ENCODE results near the gene PJA1. TPM values are rescaled to one million over a fixed set of nuclear protein-coding genes. Genes with fewer than 3 reads are reported as not detected.

The PJA1 gene
- total RNA-seq, 3 donors from 2014 or later (not counting 1 experiment from before 2014, with no cell fraction given), result 18.5 to 23.4 (median 22.0) TPM

GRCh38 chrX:69140837-69141236 is 24.4 kb downstream of the PJA1 start:
- DNase-seq (no peak), ATAC-seq (no peak)
- Histone ChIP-seq H3K27me3 (ENCODE audit: control insufficient read depth, insufficient read depth, low read length) (peaks cover 3% of the 10 kb centered on the region), H3K27ac (ENCODE audit: low read length) (no peak overlapping the region), H3K9me3 (ENCODE audit: control insufficient read depth, insufficient read depth, low read length) (no peaks in the 10 kb centered on the region), H3K4me3 (ENCODE audit: low read length) (no peak overlapping the region), H3K4me1 (ENCODE audit: control insufficient read depth, insufficient read depth, low read length) (no peaks in the 10 kb centered on the region), H3K36me3 (ENCODE audit: control insufficient read depth, insufficient read depth, low read length) (no peaks in the 10 kb centered on the region)
- intact Hi-C loops (cut with micrococcal nuclease), result no loop called here
- 92% methylated on average over 5 of the region's 5 CpGs for WGBS (ENCODE audit: insufficient coverage)
- no peak for TF ChIP-seq CTCF (IDR thresholded peaks at IDR 0.05)
- Mint-ChIP-seq H3K27me3 (ENCODE audit: low read depth in 2 of 2) (no peaks in the 10 kb centered on the region), H3K9me3 (no peaks in the 10 kb centered on the region), H3K27ac (no peak overlapping the region), H3K4me3 (no peak overlapping the region), H3K4me1 (no peaks in the 10 kb centered on the region), H3K36me3 (no peaks in the 10 kb centered on the region)

- no peaks in the 10 kb centered on the region for H3K9me3 Mint-ChIP-seq
Observed at GRCh38 chrX:69139516-69139915, 25.7 kb downstream of the PJA1 start.

GRCh38 chrX:69138512-69138911 is 26.7 kb downstream of the PJA1 start:
- intact Hi-C loops (cut with micrococcal nuclease), result no loop called here
- no peak overlapping the region for H3K4me3 Mint-ChIP-seq
- DNase-seq (no peak), ATAC-seq (no peak)
- Histone ChIP-seq H3K27me3 (ENCODE audit: control insufficient read depth, insufficient read depth, low read length) (peaks cover 3% of the 10 kb centered on the region), H3K36me3 (ENCODE audit: control insufficient read depth, insufficient read depth, low read length) (no peaks in the 10 kb centered on the region), H3K9me3 (ENCODE audit: control insufficient read depth, insufficient read depth, low read length) (no peaks in the 10 kb centered on the region), H3K4me1 (ENCODE audit: control insufficient read depth, insufficient read depth, low read length) (no peaks in the 10 kb centered on the region), H3K4me3 (ENCODE audit: low read length) (no peak overlapping the region), H3K27ac (ENCODE audit: low read length) (no peak overlapping the region)
- peaks cover 4 to 14% of the 10 kb centered on the region in 2 donors for H3K27me3 Mint-ChIP-seq (ENCODE audit: low read depth in 2 of 2)
- no peaks in the 10 kb centered on the region for H3K4me1 Mint-ChIP-seq
- TF ChIP-seq CTCF (IDR thresholded peaks at IDR 0.05), result no peak
- no peaks in the 10 kb centered on the region for H3K9me3 Mint-ChIP-seq
- H3K27ac Mint-ChIP-seq, result no peak overlapping the region
- 73% methylated on average over 2 of the region's 3 CpGs for WGBS (ENCODE audit: insufficient coverage)
- no peaks in the 10 kb centered on the region for H3K36me3 Mint-ChIP-seq

More at GRCh38 chrX:69139516-69139915, 25.7 kb downstream of the PJA1 start:
- 93% methylated on average over 9 of the region's 10 CpGs for WGBS (ENCODE audit: insufficient coverage)
- Histone ChIP-seq H3K27me3 (ENCODE audit: control insufficient read depth, insufficient read depth, low read length) (peaks cover 3% of the 10 kb centered on the region), H3K36me3 (ENCODE audit: control insufficient read depth, insufficient read depth, low read length) (no peaks in the 10 kb centered on the region), H3K27ac (ENCODE audit: low read length) (no peak overlapping the region), H3K9me3 (ENCODE audit: control insufficient read depth, insufficient read depth, low read length) (no peaks in the 10 kb centered on the region), H3K4me3 (ENCODE audit: low read length) (no peak overlapping the region), H3K4me1 (ENCODE audit: control insufficient read depth, insufficient read depth, low read length) (no peaks in the 10 kb centered on the region)
- peaks cover 0 to 4% of the 10 kb centered on the region in 2 donors for H3K27me3 Mint-ChIP-seq (ENCODE audit: low read depth in 2 of 2)
- H3K36me3 Mint-ChIP-seq, result no peaks in the 10 kb centered on the region
- no peak for ATAC-seq
- DNase-seq, result no peak
- intact Hi-C loops (cut with micrococcal nuclease), result no loop called here
- no peak overlapping the region for H3K4me3 Mint-ChIP-seq
- H3K4me1 Mint-ChIP-seq, result no peaks in the 10 kb centered on the region
- no peak for TF ChIP-seq CTCF (IDR thresholded peaks at IDR 0.05)
- no peak overlapping the region for H3K27ac Mint-ChIP-seq

- DNase-seq (no peak), ATAC-seq (no peak)
- Histone ChIP-seq H3K4me3 (ENCODE audit: low read length) (no peak overlapping the region), H3K27ac (ENCODE audit: low read length) (no peak overlapping the region), H3K4me1 (ENCODE audit: control insufficient read depth, insufficient read depth, low read length) (no peaks in the 10 kb centered on the region), H3K9me3 (ENCODE audit: control insufficient read depth, insufficient read depth, low read length) (no peaks in the 10 kb centered on the region), H3K27me3 (ENCODE audit: control insufficient read depth, insufficient read depth, low read length) (peaks cover 3% of the 10 kb centered on the region), H3K36me3 (ENCODE audit: control insufficient read depth, insufficient read depth, low read length) (no peaks in the 10 kb centered on the region)
- Mint-ChIP-seq H3K9me3 (no peaks in the 10 kb centered on the region), H3K4me1 (no peaks in the 10 kb centered on the region), H3K4me3 (no peak overlapping the region), H3K27ac (no peak overlapping the region), H3K36me3 (no peaks in the 10 kb centered on the region), H3K27me3 (ENCODE audit: low read depth in 2 of 2) (peaks cover 8 to 19% of the 10 kb centered on the region in 2 donors)
- intact Hi-C loops (cut with micrococcal nuclease), result no loop called here
- no peak for TF ChIP-seq CTCF (IDR thresholded peaks at IDR 0.05)
- WGBS (ENCODE audit: insufficient coverage), result no CpG with 5 or more reads among the region's 2 CpGs
Observed at GRCh38 chrX:69138118-69138390, 27.2 kb downstream of the PJA1 start.

Data from natural killer cell (primary cell).